NT2/D1 (cell line): ENCODE measurements around the gene SLC36A4.

ENCODE experiments used
- DNase-seq: peaks from one replicate; pipeline ENCODE4 v3.0.0-alpha.2; 2011; ENCODE audit warnings: low read depth, low spot score
- H3K27me3 ChIP-seq: 2 replicates; pipeline ENCODE4 v1.6.0; 2011; ENCODE audit warnings: mild to moderate bottlenecking; ENCODE audit not compliant: insufficient read length, insufficient read depth
- H3K36me3 ChIP-seq: 2 replicates; pipeline ENCODE4 v1.6.1; 2011; ENCODE audit warnings: mild to moderate bottlenecking, low read length, mixed read lengths; ENCODE audit not compliant: insufficient read depth, insufficient read length
- H3K4me1 ChIP-seq: 2 replicates; pipeline ENCODE4 v1.5.1; 2011; ENCODE audit not compliant: insufficient read depth, insufficient read length
- H3K4me3 ChIP-seq: 2 replicates; pipeline ENCODE4 v1.5.1; 2011; ENCODE audit warnings: low read depth; ENCODE audit not compliant: insufficient read length
- H3K9ac ChIP-seq: 2 replicates; pipeline ENCODE4 v1.6.0; 2011; ENCODE audit warnings: low read depth; ENCODE audit not compliant: insufficient read length
- H3K9me3 ChIP-seq: 2 replicates; pipeline ENCODE4 v1.5.1; 2011; ENCODE audit warnings: mild to moderate bottlenecking, low read length; ENCODE audit not compliant: insufficient read depth
- SUZ12 ChIP-seq: IDR thresholded peaks from 2 replicates; pipeline ENCODE4 v1.6.1; 2011; ENCODE audit not compliant: insufficient read length, insufficient read depth; ENCODE audit errors: extremely low read depth
- YY1 ChIP-seq: IDR thresholded peaks from 2 replicates; pipeline ENCODE4 v1.6.1; 2011; ENCODE audit not compliant: insufficient read length, insufficient read depth
- ZNF274 ChIP-seq: IDR thresholded peaks from 2 replicates; pipeline ENCODE4 v1.6.1; 2011; ENCODE audit warnings: mild to moderate bottlenecking, low read depth, low read length

SLC36A4 gene

GRCh38 chr11:93229876-93230275 lies 32.1 kb upstream of the SLC36A4 start:
- no peak overlapping the region for H3K9ac ChIP-seq
- no peak for TF ChIP-seq SUZ12
- H3K4me3 ChIP-seq = no peak overlapping the region
- H3K9me3 ChIP-seq = no peaks in the 10 kb centered on the region
- H3K4me1 ChIP-seq = no peaks in the 10 kb centered on the region
- H3K36me3 ChIP-seq = no peaks in the 10 kb centered on the region
- DNase-seq = no peak
- H3K27me3 ChIP-seq = no peaks in the 10 kb centered on the region

- no peak overlapping the region for H3K9ac ChIP-seq
- H3K27me3 ChIP-seq = no peaks in the 10 kb centered on the region
- no peaks in the 10 kb centered on the region for H3K4me1 ChIP-seq
- H3K36me3 ChIP-seq = no peaks in the 10 kb centered on the region
- TF ChIP-seq SUZ12 = no peak
- H3K4me3 ChIP-seq = no peak overlapping the region
- no peaks in the 10 kb centered on the region for H3K9me3 ChIP-seq
- DNase-seq = no peak
Measured at GRCh38 chr11:93225662-93226061, 27.9 kb upstream of the SLC36A4 start.

GRCh38 chr11:93221539-93221938 lies 23.7 kb upstream of the SLC36A4 start:
- Histone ChIP-seq H3K4me3 (no peak overlapping the region), H3K27me3 (no peaks in the 10 kb centered on the region), H3K9me3 (no peaks in the 10 kb centered on the region), H3K36me3 (no peaks in the 10 kb centered on the region), H3K9ac (no peak overlapping the region), H3K4me1 (no peaks in the 10 kb centered on the region)
- DNase-seq = no peak
- TF ChIP-seq YY1 (no peak), ZNF274 (no peak), SUZ12 (no peak)

- H3K4me3 ChIP-seq = no peak overlapping the region
- no peaks in the 10 kb centered on the region for H3K9me3 ChIP-seq
- no peaks in the 10 kb centered on the region for H3K36me3 ChIP-seq
- H3K9ac ChIP-seq = no peak overlapping the region
- no peak for DNase-seq
- no peaks in the 10 kb centered on the region for H3K4me1 ChIP-seq
- TF ChIP-seq YY1 (no peak), ZNF274 (no peak), SUZ12 (no peak)
- no peaks in the 10 kb centered on the region for H3K27me3 ChIP-seq
Measured at GRCh38 chr11:93220078-93220477, 22.3 kb upstream of the SLC36A4 start.

- H3K9ac ChIP-seq = no peak overlapping the region
- H3K9me3 ChIP-seq = no peaks in the 10 kb centered on the region
- no peak for TF ChIP-seq SUZ12
- no peak for TF ChIP-seq ZNF274
- no peak for TF ChIP-seq YY1
- no peaks in the 10 kb centered on the region for H3K4me1 ChIP-seq
- H3K36me3 ChIP-seq = no peaks in the 10 kb centered on the region
- DNase-seq = no peak
- H3K4me3 ChIP-seq = no peak overlapping the region
- H3K27me3 ChIP-seq = no peaks in the 10 kb centered on the region
Measured at GRCh38 chr11:93219440-93219839, 21.6 kb upstream of the SLC36A4 start.

GRCh38 chr11:93216511-93217101 lies 18.8 kb upstream of the SLC36A4 start:
- Histone ChIP-seq H3K27me3 (no peaks in the 10 kb centered on the region), H3K9me3 (no peaks in the 10 kb centered on the region), H3K4me1 (no peaks in the 10 kb centered on the region), H3K9ac (no peak overlapping the region), H3K4me3 (no peak overlapping the region), H3K36me3 (no peaks in the 10 kb centered on the region)
- TF ChIP-seq YY1 (no peak), ZNF274 (no peak), SUZ12 (no peak)
- DNase-seq = no peak

- no peaks in the 10 kb centered on the region for H3K9me3 ChIP-seq
- no peak overlapping the region for H3K4me3 ChIP-seq
- H3K27me3 ChIP-seq = no peaks in the 10 kb centered on the region
- TF ChIP-seq SUZ12 = no peak
- TF ChIP-seq YY1 = no peak
- no peak for TF ChIP-seq ZNF274
- H3K4me1 ChIP-seq = no peaks in the 10 kb centered on the region
- H3K36me3 ChIP-seq = no peaks in the 10 kb centered on the region
- DNase-seq = no peak
- H3K9ac ChIP-seq = no peak overlapping the region
Measured at GRCh38 chr11:93213622-93214021, 15.8 kb upstream of the SLC36A4 start.

- TF ChIP-seq ZNF274 = no peak
- TF ChIP-seq SUZ12 = no peak
- TF ChIP-seq YY1 = no peak
- H3K4me1 ChIP-seq = no peaks in the 10 kb centered on the region
- H3K36me3 ChIP-seq = no peaks in the 10 kb centered on the region
- H3K9me3 ChIP-seq = peaks cover 3% of the 10 kb centered on the region; the same call in 1 of the 2 replicates
- no peak for DNase-seq
- H3K4me3 ChIP-seq = no peak overlapping the region
- no peak overlapping the region for H3K9ac ChIP-seq
- no peaks in the 10 kb centered on the region for H3K27me3 ChIP-seq
Measured at GRCh38 chr11:93212094-93212493, 14.3 kb upstream of the SLC36A4 start.
